Subcutaneous adipose tissue (tissue), 4 donors: ENCODE measurements around the gene OR56A4. TPM values are rescaled to one million over a fixed set of nuclear protein-coding genes. Genes with fewer than 3 reads are reported as not detected.

Experiments
- CTCF ChIP-seq: fragments of 450-650 bp; IDR thresholded peaks from one replicate; pipeline ENCODE4 v1.5.1; 2016; ENCODE audit warnings: low read depth, mild to moderate bottlenecking, control low read depth, antibody characterized with exemption, moderate library complexity
- small RNA-seq: library from RNA; depleted of rRNA; stranded (forward); fragments of <200 nt; gene quantifications from one replicate; pipeline ENCODE3, GENCODE V24; 2016
- total RNA-seq, 4 donors: library from RNA; depleted of rRNA; stranded (reverse); fragments of >200 nt; gene quantifications; one replicate each; pipeline ENCODE4 v1.1.0, GENCODE V29; 2016

Gene OR56A4
- total RNA-seq, 4 donors from 2014 or later = 0.19 TPM; not detected in 3

- no peak for TF ChIP-seq CTCF
These were observed 39.8 kb downstream of the OR56A4 start for GRCh38 chr11:5966958-5967357.

- TF ChIP-seq CTCF = no peak
These were observed 51.2 kb downstream of the OR56A4 start for GRCh38 chr11:5955586-5955985.

Small RNA genes within 50 kb of the gene (small RNA-seq; reads per million reads assigned to genes)
- not detected for gene RNA5SP329

Other genes with a start within 250 kb of the OR56A4 start
- gene OR52N5, start 223.6 kb downstream of the OR56A4 start, total RNA-seq = under 1 TPM in 2 of 4 donors, not detected in 2; 0.33 to 0.44 TPM
- gene OR52N1, start 215.7 kb downstream of the OR56A4 start, total RNA-seq = not detected
- gene OR52N2, start 198.0 kb downstream of the OR56A4 start, total RNA-seq = not detected
- gene OR52E6, start 165.0 kb downstream of the OR56A4 start, total RNA-seq = not detected
- gene OR52E8, start 149.3 kb downstream of the OR56A4 start, total RNA-seq = not detected
- not detected for gene OR52E4, start 126.3 kb downstream of the OR56A4 start, total RNA-seq
- gene OR52E5, start 113.7 kb downstream of the OR56A4 start, total RNA-seq = not detected
- not detected for gene OR56A3, start 64.7 kb downstream of the OR56A4 start, total RNA-seq
- gene OR56A5, start 38.5 kb downstream of the OR56A4 start, total RNA-seq = not detected
- not detected for gene OR52L1, start 20.0 kb downstream of the OR56A4 start, total RNA-seq
- gene OR56A1, start 23.8 kb upstream of the OR56A4 start, total RNA-seq = under 1 TPM in 2 of 4 donors, not detected in 2; under 0.01 to 0.19 TPM
- gene OR56B4, start 100.7 kb upstream of the OR56A4 start, total RNA-seq = not detected
- under 1 TPM in 1 of 4 donors, not detected in 3; 0.51 TPM for gene OR52B2, start 163.4 kb upstream of the OR56A4 start, total RNA-seq
- gene OR52W1, start 192.3 kb upstream of the OR56A4 start, total RNA-seq = not detected
- gene C11orf42, start 198.6 kb upstream of the OR56A4 start, total RNA-seq = not detected
- gene FHIP1B, start 227.7 kb upstream of the OR56A4 start, total RNA-seq = 10 to 100 TPM; 19.2 to 43.2 (median 31.3) TPM
- not detected for gene CNGA4, start 232.1 kb upstream of the OR56A4 start, total RNA-seq